Activated T-helper 17 cell treated with anti-CD3 and anti-CD28 coated beads, Interleukin-2, amount 50 U/mL, for 72 hours (primary cell): ENCODE results near the gene MEGF6. TPM values are rescaled to one million over a fixed set of nuclear protein-coding genes. Genes with fewer than 3 reads are reported as not detected.

Source experiments
- ATAC-seq: fragments of 150-1000 bp; cut with Tn5 transposase; replicated peaks from 2 replicates; pipeline ENCODE4 v1.10.0; 2021; ENCODE audit warnings: mild to moderate bottlenecking, moderate library complexity
- H3K27ac Mint-ChIP-seq: one replicate; pipeline ENCODE4 v1.8.0; 2022; ENCODE audit warnings: mixed read lengths
- H3K27me3 Mint-ChIP-seq: one replicate; pipeline ENCODE4 v1.8.0; 2022; ENCODE audit warnings: mixed read lengths
- H3K36me3 Mint-ChIP-seq: one replicate; pipeline ENCODE4 v1.8.0; 2022; ENCODE audit warnings: low read depth, mild to moderate bottlenecking, mixed read lengths
- H3K4me1 Mint-ChIP-seq: one replicate; pipeline ENCODE4 v1.8.0; 2022; ENCODE audit warnings: mixed read lengths
- H3K4me3 Mint-ChIP-seq: one replicate; pipeline ENCODE4 v1.8.0; 2022; ENCODE audit warnings: mild to moderate bottlenecking, mixed read lengths
- H3K9me3 Mint-ChIP-seq: one replicate; pipeline ENCODE4 v1.8.0; 2022; ENCODE audit warnings: mixed read lengths
- total RNA-seq, 2 donors: library from RNA; stranded (reverse); gene quantifications; one replicate each; pipeline ENCODE4 v1.2.3, GENCODE V29; 2022

The MEGF6 gene
- total RNA-seq, 2 donors from 2014 or later, result 5.0 to 9.7 TPM

DNA sequence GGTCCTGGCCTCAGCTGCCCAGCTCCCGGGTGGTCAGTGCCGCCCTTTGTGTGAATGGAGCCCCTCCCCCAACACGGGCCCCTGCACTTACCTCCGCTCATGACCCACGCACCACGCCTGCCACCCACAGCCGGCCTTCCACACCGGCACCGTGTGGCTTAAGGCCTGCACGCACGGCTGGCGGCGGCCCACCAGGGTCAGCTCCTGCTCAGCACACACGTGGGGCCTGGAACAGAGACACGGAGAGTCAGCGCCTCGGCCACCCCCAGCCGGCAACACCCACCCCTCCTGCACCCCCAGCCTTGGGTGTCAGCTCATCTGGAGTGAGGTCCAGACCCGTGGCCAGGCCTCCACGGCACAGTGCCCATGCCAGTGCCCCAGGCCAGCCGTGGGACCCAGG, 8.9 kb downstream of the MEGF6 start:
- Mint-ChIP-seq H3K36me3 (no peaks in the 10 kb centered on the region), H3K4me1 (peaks cover 3% of the 10 kb centered on the region), H3K27me3 (no peaks in the 10 kb centered on the region), H3K9me3 (no peaks in the 10 kb centered on the region), H3K4me3 (no peak overlapping the region), H3K27ac (no peak overlapping the region)
- ATAC-seq, result no peak

DNA sequence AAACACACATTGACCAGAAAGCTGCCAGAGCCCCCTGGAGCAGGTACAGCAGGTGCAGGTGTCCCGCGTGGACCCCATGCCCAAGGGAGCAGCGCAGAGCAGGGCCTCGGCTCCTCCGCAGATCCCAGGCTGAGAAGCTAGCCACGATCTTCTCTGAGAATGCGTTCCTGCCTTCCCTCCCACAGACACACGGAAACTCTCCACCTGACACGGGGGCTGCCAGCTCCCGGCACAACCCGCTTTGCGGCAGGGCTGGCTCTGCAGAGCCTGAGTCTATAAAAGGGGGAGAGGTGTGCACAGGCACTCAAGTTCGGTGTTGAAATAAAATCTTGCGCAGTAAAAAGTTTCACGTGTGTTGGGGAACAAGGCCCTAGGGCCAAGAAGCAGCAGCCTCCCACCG, 9.6 kb downstream of the MEGF6 start:
- H3K4me3 Mint-ChIP-seq, result no peak overlapping the region
- H3K27me3 Mint-ChIP-seq, result no peaks in the 10 kb centered on the region
- no peaks in the 10 kb centered on the region for H3K36me3 Mint-ChIP-seq
- no peak for ATAC-seq
- H3K27ac Mint-ChIP-seq, result no peak overlapping the region
- H3K9me3 Mint-ChIP-seq, result no peaks in the 10 kb centered on the region
- peaks cover 6% of the 10 kb centered on the region for H3K4me1 Mint-ChIP-seq

GRCh38 chr1:3600354-3600753, 11.0 kb downstream of the MEGF6 start:
- H3K9me3 Mint-ChIP-seq, result no peaks in the 10 kb centered on the region
- H3K4me1 Mint-ChIP-seq, result peaks cover 6% of the 10 kb centered on the region
- no peak overlapping the region for H3K27ac Mint-ChIP-seq
- H3K36me3 Mint-ChIP-seq, result no peaks in the 10 kb centered on the region
- no peaks in the 10 kb centered on the region for H3K27me3 Mint-ChIP-seq
- H3K4me3 Mint-ChIP-seq, result no peak overlapping the region
- ATAC-seq, result no peak

GRCh38 chr1:3599816-3600215, 11.5 kb downstream of the MEGF6 start:
- no peaks in the 10 kb centered on the region for H3K9me3 Mint-ChIP-seq
- H3K4me1 Mint-ChIP-seq, result peaks cover 6% of the 10 kb centered on the region
- no peak overlapping the region for H3K27ac Mint-ChIP-seq
- no peak overlapping the region for H3K4me3 Mint-ChIP-seq
- no peak for ATAC-seq
- no peaks in the 10 kb centered on the region for H3K27me3 Mint-ChIP-seq
- H3K36me3 Mint-ChIP-seq, result no peaks in the 10 kb centered on the region

- ATAC-seq, result no peak
Observed at GRCh38 chr1:3599286-3599811, 12.0 kb downstream of the MEGF6 start.

GRCh38 chr1:3598522-3599285, 12.6 kb downstream of the MEGF6 start:
- Mint-ChIP-seq H3K27me3 (no peaks in the 10 kb centered on the region), H3K36me3 (no peaks in the 10 kb centered on the region), H3K4me3 (no peak overlapping the region), H3K27ac (no peak overlapping the region), H3K9me3 (no peaks in the 10 kb centered on the region), H3K4me1 (peaks cover 6% of the 10 kb centered on the region)
- ATAC-seq, result no peak

More at GRCh38 chr1:3599286-3599811, 12.0 kb downstream of the MEGF6 start:
- Mint-ChIP-seq H3K9me3 (no peaks in the 10 kb centered on the region), H3K4me3 (no peak overlapping the region), H3K27ac (no peak overlapping the region), H3K4me1 (peaks cover 6% of the 10 kb centered on the region), H3K36me3 (no peaks in the 10 kb centered on the region), H3K27me3 (no peaks in the 10 kb centered on the region)

- no peaks in the 10 kb centered on the region for H3K36me3 Mint-ChIP-seq
- no peak overlapping the region for H3K27ac Mint-ChIP-seq
- peak overlapping the region; percentile 46 for H3K4me3 Mint-ChIP-seq
- ATAC-seq, result no peak
- peaks cover 6% of the 10 kb centered on the region for H3K4me1 Mint-ChIP-seq
- H3K27me3 Mint-ChIP-seq, result no peaks in the 10 kb centered on the region
- H3K9me3 Mint-ChIP-seq, result no peaks in the 10 kb centered on the region
Observed at GRCh38 chr1:3598051-3598491, 13.2 kb downstream of the MEGF6 start.

DNA sequence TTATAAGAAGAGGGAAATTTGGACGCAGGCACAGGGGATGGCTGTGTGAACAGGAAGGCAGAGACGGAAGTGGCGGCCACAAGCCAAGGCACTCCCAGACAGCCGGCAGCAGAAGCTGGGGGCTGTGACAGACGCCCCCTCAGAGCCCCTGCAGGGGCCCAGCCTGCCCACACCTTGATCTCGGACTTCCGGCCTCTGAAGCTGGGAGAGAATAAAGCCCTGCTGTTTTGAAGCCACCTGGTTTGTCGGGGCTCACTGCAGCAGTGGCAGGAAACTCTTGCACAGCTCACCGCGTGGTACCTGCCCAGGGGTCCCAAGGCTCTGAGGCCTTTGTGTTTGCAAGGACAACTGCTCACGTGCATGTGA, 13.7 kb downstream of the MEGF6 start:
- H3K4me1 Mint-ChIP-seq, result peaks cover 6% of the 10 kb centered on the region

GRCh38 chr1:3596663-3597598, 14.4 kb downstream of the MEGF6 start:
- Mint-ChIP-seq H3K4me3 (peak overlapping the region; percentile 46), H3K9me3 (no peaks in the 10 kb centered on the region), H3K27me3 (no peaks in the 10 kb centered on the region), H3K27ac (no peak overlapping the region), H3K36me3 (no peaks in the 10 kb centered on the region), H3K4me1 (peaks cover 6% of the 10 kb centered on the region)
- no peak for ATAC-seq

More for the DNA sequence above, 13.7 kb downstream of the MEGF6 start:
- no peaks in the 10 kb centered on the region for H3K27me3 Mint-ChIP-seq
- H3K9me3 Mint-ChIP-seq, result no peaks in the 10 kb centered on the region
- H3K36me3 Mint-ChIP-seq, result no peaks in the 10 kb centered on the region
- H3K4me3 Mint-ChIP-seq, result peak overlapping the region; percentile 46
- no peak for ATAC-seq
- H3K27ac Mint-ChIP-seq, result no peak overlapping the region

DNA sequence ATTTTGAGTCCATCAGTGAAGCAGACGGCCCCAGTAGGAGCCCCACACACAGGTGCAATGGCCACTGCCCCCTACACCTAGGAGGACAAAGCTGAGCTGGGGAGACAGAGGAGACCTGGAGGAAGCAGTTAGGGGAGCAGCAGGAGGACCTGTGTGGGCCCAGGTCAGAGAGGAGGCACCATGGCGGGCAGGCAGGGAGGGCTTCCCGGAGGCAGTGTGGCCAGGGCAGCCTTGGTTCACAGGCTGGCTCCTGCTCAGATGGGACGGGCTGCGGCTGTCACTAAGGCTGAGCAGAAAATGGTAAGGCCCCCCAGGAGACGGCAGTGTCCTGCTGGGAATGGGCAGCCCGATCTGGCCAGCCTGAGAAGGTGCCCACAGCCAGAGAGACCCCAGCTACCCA, 15.4 kb downstream of the MEGF6 start:
- H3K27me3 Mint-ChIP-seq, result no peaks in the 10 kb centered on the region
- H3K4me3 Mint-ChIP-seq, result no peak overlapping the region
- H3K4me1 Mint-ChIP-seq, result peaks cover 6% of the 10 kb centered on the region
- H3K36me3 Mint-ChIP-seq, result no peaks in the 10 kb centered on the region
- no peak for ATAC-seq
- H3K9me3 Mint-ChIP-seq, result no peaks in the 10 kb centered on the region
- H3K27ac Mint-ChIP-seq, result no peak overlapping the region

DNA sequence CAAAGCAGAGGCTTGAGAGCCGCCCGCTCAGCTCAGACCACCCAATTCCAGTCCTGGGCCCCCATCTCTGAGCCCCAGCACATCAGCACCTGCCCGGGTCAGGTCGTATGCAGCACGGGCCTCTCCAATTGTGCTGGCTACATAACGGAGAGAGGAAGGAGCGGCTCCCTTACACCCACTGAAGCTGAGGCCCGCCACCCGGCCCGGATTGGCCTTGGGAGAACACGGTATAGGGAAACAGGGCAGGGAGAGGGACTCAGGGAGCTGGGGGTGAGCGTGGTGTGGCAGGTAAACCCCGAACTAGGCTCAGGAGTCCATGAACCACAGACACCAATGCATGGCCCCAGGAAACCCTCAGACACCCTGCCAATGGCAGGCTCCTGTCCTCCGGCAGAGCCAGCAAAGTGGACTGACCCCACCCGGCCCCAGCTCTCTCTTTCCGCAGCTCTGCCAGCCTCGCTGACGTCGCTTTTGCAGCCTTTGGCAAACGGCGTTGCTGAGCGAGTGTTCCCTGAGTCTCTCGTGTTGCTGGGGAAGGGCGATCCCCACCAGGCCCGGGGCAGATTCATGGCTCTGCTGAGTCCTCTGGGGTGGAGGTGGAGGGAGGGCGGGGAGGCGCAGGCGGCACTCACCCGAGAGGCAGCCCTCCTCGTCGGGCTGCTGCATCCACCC, 16.5 kb downstream of the MEGF6 start:
- no peaks in the 10 kb centered on the region for H3K9me3 Mint-ChIP-seq
- ATAC-seq, result no peak
- no peaks in the 10 kb centered on the region for H3K36me3 Mint-ChIP-seq
- no peaks in the 10 kb centered on the region for H3K27me3 Mint-ChIP-seq
- H3K27ac Mint-ChIP-seq, result no peak overlapping the region
- H3K4me3 Mint-ChIP-seq, result no peak overlapping the region
- H3K4me1 Mint-ChIP-seq, result peaks cover 6% of the 10 kb centered on the region

- Mint-ChIP-seq H3K4me3 (no peak overlapping the region), H3K9me3 (no peaks in the 10 kb centered on the region), H3K27ac (no peak overlapping the region), H3K27me3 (no peaks in the 10 kb centered on the region), H3K36me3 (no peaks in the 10 kb centered on the region), H3K4me1 (peaks cover 6% of the 10 kb centered on the region)
- ATAC-seq, result no peak
Observed at GRCh38 chr1:3593745-3594144, 17.6 kb downstream of the MEGF6 start.

DNA sequence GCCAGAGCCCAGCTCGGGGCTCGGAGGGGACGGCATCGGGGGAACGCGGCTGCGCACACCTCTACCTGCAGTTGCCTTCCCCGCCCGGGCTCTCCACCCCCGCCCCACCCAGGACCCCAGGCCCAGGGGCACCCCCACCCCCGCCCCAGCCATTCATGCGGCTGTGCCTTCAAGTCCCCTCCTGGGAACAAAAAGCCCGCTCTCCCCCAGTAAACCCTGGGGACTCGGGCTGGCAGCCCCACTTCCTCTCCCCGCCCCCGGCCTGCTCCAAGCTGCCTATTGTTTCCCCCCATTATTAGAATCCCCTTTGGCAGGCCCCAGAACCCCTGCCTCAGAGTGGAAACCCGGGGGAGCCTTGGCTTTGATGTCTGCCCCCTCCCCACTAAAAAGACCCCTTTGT, 18.0 kb downstream of the MEGF6 start:
- Mint-ChIP-seq H3K9me3 (no peaks in the 10 kb centered on the region), H3K27me3 (no peaks in the 10 kb centered on the region), H3K27ac (no peak overlapping the region), H3K4me3 (no peak overlapping the region), H3K4me1 (peaks cover 6% of the 10 kb centered on the region), H3K36me3 (no peaks in the 10 kb centered on the region)
- no peak for ATAC-seq
